K562 (cell line): ENCODE results near the gene OTOR. TPM values are rescaled to one million over a fixed set of nuclear protein-coding genes. Genes with fewer than 3 reads are reported as not detected.
A peak's percentile ranks its signal among the peaks of the same experiment; 100 is the strongest.

Experiments
- ATF2 ChIP-seq: sonication (generic); formaldehyde crosslinking; IDR thresholded peaks from 2 replicates; pipeline ENCODE4 v1.8.1; 2022; ENCODE audit warnings: missing genetic modification reagents
- IFI16 ChIP-seq: fragments of 250-450 bp; sonication (Bioruptor Pico); IDR thresholded peaks from 2 replicates; pipeline ENCODE4 v2.1.2; 2022; ENCODE audit warnings: mild to moderate bottlenecking, inconsistent platforms
- MBD2 ChIP-seq: sonication (generic); IDR thresholded peaks from 2 replicates; pipeline ENCODE4 v1.6.1; 2016; ENCODE audit warnings: low read depth, borderline replicate concordance
- RAD21 ChIP-seq, 2 experiments: fragments of 250-450 bp in 1 of 2; fragments of 450-650 bp in 1 of 2; sonication (Bioruptor Pico) in 1 of 2; formaldehyde crosslinking in 1 of 2; IDR thresholded peaks in 1 of 2; conservative IDR thresholded peaks in 1 of 2; 2 replicates each; pipeline versions ENCODE4 v1.4.0 to v1.8.0; 2020 to 2022; ENCODE audit warnings: mild to moderate bottlenecking in 2 of 2, moderate library complexity in 1 of 2
- RBM15 ChIP-seq: fragments of 200-400 bp; formaldehyde crosslinking; IDR thresholded peaks from 2 replicates; pipeline ENCODE4 v1.6.1; 2018; ENCODE audit warnings: mild to moderate bottlenecking, low read length, moderate library complexity; ENCODE audit not compliant: insufficient read depth
- SAFB2 ChIP-seq: fragments of 200-400 bp; formaldehyde crosslinking; IDR thresholded peaks from 2 replicates; pipeline ENCODE4 v1.6.1; 2018; ENCODE audit warnings: borderline replicate concordance, low read length, low read depth, moderate library complexity; ENCODE audit not compliant: severe bottlenecking
- SMAD1 ChIP-seq: fragments of 150-350 bp; IDR thresholded peaks from 2 replicates; pipeline ENCODE4 v1.6.1; 2014; ENCODE audit warnings: low read length, low read depth; ENCODE audit not compliant: partially characterized antibody
- SMARCA4 ChIP-seq: fragments of 450-650 bp; IDR thresholded peaks from 2 replicates; pipeline ENCODE4 v1.6.1; 2016
- SRSF7 ChIP-seq: fragments of 200-400 bp; formaldehyde crosslinking; optimal IDR thresholded peaks from 2 replicates; pipeline ENCODE3; 2017; ENCODE audit warnings: mild to moderate bottlenecking, low read depth, low read length
- TBP ChIP-seq: optimal IDR thresholded peaks from 2 replicates; pipeline ENCODE3; 2011; ENCODE audit warnings: low read depth, low read length, improper control_type of control experiment
- THRAP3 ChIP-seq: fragments of 450-650 bp; IDR thresholded peaks from 2 replicates; pipeline ENCODE4 v1.6.1; 2016; ENCODE audit warnings: mild to moderate bottlenecking, inconsistent platforms, borderline replicate concordance
- TRIM28 ChIP-seq: fragments of 450-650 bp; IDR thresholded peaks from 2 replicates; pipeline ENCODE4 v1.6.1; 2017
- ZNF143 ChIP-seq: sonication (generic); formaldehyde crosslinking; IDR thresholded peaks from 2 replicates; pipeline ENCODE4 v1.9.0; 2022; ENCODE audit warnings: mild to moderate bottlenecking, missing genetic modification reagents
- ZNF398 ChIP-seq: fragments of 250-450 bp; sonication (Bioruptor Pico); IDR thresholded peaks from 2 replicates; pipeline ENCODE4 v1.8.0; 2021; ENCODE audit warnings: moderate library complexity, mild to moderate bottlenecking, inconsistent platforms
- ZNF408 ChIP-seq: fragments of 250-450 bp; sonication (Bioruptor Pico); IDR thresholded peaks from 2 replicates; pipeline ENCODE4 v1.4.0; 2020; ENCODE audit warnings: low read depth, mild to moderate bottlenecking, moderate library complexity
- polyA plus RNA-seq, 8 experiments: library from polyadenylated mRNA; depleted of rRNA in 4 of 8; stranded (reverse) in 5 of 8; unstranded in 3 of 8; fragments of >200 nt; fragmentation: Nextera tagmentation in 2 of 8; fragmentation: Illumina TruSeq in 1 of 8; extraction: Ambion mirVana in 2 of 8; extraction: Trizol in 1 of 8; gene quantifications; 2 replicates each; pipeline versions ENCODE4 v1.2.1 to v1.2.3, GENCODE V29; 2011 to 2014; ENCODE audit warnings: inconsistent platforms in 1 of 8, missing spikeins in 1 of 8
- total RNA-seq, 7 experiments: library from RNA; depleted of rRNA in 6 of 7; stranded (reverse); fragments of >200 nt in 6 of 7; fragmentation: Illumina TruSeq in 2 of 7; extraction: Trizol in 2 of 7; gene quantifications; 2 replicates each; pipeline versions ENCODE4 v1.2.1 to v1.2.3, GENCODE V29; 2011 to 2021; ENCODE audit warnings: low replicate concordance in 1 of 7
- TF ChIP-seq, protein P1 (sequence below): fragments of 150-350 bp; IDR thresholded peaks from 2 replicates; pipeline ENCODE4 v1.6.1; 2014; ENCODE audit warnings: low read depth, mild to moderate bottlenecking, low read length, borderline replicate concordance
- TF ChIP-seq, protein P2 (sequence below): IDR thresholded peaks from 3 replicates; pipeline ENCODE4 v1.6.1; 2011; ENCODE audit warnings: borderline replicate concordance, mild to moderate bottlenecking; ENCODE audit not compliant: insufficient read length, insufficient read depth
- TF ChIP-seq, protein P3 (sequence below): fragments of 450-650 bp; formaldehyde crosslinking; IDR thresholded peaks from 2 replicates; pipeline ENCODE4 v1.4.0; 2022; ENCODE audit warnings: missing genetic modification characterization

OTOR gene
- total and polyA plus RNA-seq, 9 of the 15 experiments (the other 6 are each of a cell fraction or from before 2014, with no cell fraction given) = not detected

DNA sequence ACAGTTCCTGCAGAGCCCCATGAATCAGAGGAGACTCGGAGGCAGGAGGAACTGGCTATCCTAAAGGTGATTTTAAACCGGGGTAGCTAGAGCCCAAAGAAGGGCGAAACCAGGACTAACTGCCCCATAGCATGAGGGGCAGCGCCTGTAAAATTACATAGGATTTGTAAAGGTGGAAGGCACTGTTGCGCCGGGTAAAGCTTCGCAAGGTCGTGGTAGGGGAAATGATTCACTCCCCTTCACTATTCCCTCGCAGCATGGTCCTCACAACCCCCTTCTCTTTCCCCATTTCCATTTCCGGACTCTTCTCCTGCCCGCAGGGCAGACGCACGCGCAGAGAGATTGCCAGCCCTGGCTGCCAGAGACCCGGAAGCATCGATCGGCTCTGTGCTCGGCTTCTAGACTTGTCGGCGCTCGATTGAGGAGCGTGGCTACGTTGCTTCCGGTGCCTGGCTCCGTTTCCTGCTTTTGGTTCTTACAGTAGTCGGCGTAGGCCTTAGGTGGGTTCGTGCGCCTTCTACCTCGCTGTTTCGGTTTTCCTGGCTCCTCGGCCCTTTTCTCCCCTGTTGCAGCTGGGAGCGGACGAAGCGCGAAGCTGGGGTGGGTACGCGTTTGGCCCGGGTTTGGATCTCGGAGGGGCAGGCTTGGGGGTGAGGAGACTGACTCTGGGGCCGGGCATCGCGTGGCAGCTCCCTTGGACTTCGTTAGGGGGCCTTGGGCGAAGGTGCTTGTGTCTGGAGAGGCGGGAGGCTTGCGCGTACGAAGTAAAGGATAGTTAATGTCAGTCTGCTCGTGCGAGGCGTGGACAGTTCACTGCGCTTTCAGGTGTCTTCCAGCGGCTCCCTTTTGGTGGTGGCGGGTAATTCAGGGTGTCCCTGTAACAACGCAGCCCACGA lies 18.3 kb upstream of the OTOR start, which contains the start of gene SNRPB2 (continued):
- TF ChIP-seq ZNF398 (no peak), RAD21 (CRISPR knock-in tag; conservative IDR thresholded peaks at IDR 0.05 in 1 of 2, IDR thresholded peaks at IDR 0.05 in 1 of 2) (no peak), SAFB2 (no peak), ZNF408 (CRISPR knock-in tag) (no peak), SMAD1 (no peak), IFI16 (CRISPR knock-in tag) (no peak), SRSF7 (no peak), ATF2 (CRISPR knock-in tag) (no peak), MBD2 (0 out of 2 replicates have a peak, but pooled peaks have one; percentile 37), SMARCA4 (no peak), TRIM28 (no peak), THRAP3 (no peak), RBM15 (no peak), ZNF143 (CRISPR knock-in tag) (no peak), TBP (peak; percentile 62)
- TF ChIP-seq, protein P1, sequence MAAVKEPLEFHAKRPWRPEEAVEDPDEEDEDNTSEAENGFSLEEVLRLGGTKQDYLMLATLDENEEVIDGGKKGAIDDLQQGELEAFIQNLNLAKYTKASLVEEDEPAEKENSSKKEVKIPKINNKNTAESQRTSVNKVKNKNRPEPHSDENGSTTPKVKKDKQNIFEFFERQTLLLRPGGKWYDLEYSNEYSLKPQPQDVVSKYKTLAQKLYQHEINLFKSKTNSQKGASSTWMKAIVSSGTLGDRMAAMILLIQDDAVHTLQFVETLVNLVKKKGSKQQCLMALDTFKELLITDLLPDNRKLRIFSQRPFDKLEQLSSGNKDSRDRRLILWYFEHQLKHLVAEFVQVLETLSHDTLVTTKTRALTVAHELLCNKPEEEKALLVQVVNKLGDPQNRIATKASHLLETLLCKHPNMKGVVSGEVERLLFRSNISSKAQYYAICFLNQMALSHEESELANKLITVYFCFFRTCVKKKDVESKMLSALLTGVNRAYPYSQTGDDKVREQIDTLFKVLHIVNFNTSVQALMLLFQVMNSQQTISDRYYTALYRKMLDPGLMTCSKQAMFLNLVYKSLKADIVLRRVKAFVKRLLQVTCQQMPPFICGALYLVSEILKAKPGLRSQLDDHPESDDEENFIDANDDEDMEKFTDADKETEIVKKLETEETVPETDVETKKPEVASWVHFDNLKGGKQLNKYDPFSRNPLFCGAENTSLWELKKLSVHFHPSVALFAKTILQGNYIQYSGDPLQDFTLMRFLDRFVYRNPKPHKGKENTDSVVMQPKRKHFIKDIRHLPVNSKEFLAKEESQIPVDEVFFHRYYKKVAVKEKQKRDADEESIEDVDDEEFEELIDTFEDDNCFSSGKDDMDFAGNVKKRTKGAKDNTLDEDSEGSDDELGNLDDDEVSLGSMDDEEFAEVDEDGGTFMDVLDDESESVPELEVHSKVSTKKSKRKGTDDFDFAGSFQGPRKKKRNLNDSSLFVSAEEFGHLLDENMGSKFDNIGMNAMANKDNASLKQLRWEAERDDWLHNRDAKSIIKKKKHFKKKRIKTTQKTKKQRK = no peak
- TF ChIP-seq, protein P2, sequence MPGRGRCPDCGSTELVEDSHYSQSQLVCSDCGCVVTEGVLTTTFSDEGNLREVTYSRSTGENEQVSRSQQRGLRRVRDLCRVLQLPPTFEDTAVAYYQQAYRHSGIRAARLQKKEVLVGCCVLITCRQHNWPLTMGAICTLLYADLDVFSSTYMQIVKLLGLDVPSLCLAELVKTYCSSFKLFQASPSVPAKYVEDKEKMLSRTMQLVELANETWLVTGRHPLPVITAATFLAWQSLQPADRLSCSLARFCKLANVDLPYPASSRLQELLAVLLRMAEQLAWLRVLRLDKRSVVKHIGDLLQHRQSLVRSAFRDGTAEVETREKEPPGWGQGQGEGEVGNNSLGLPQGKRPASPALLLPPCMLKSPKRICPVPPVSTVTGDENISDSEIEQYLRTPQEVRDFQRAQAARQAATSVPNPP = no peak
- TF ChIP-seq, protein P3, sequence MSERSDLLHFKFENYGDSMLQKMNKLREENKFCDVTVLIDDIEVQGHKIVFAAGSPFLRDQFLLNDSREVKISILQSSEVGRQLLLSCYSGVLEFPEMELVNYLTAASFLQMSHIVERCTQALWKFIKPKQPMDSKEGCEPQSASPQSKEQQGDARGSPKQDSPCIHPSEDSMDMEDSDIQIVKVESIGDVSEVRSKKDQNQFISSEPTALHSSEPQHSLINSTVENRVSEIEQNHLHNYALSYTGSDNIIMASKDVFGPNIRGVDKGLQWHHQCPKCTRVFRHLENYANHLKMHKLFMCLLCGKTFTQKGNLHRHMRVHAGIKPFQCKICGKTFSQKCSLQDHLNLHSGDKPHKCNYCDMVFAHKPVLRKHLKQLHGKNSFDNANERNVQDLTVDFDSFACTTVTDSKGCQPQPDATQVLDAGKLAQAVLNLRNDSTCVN = no peak
